B cell (primary cell): Measurements from ENCODE around the gene ARHGEF7. TPM values are rescaled to one million over a fixed set of nuclear protein-coding genes. Genes with fewer than 3 reads are reported as not detected.

Experiments used
- ATAC-seq: fragments of 200-7000 bp; cut with Tn5 transposase; one replicate; pipeline ENCODE4 v1.10.0; 2021; ENCODE audit warnings: low read depth, mild to moderate bottlenecking, moderate number of reproducible peaks, moderate library complexity
- CTCF ChIA-PET: fragments of 350-600 bp; sonication (Branson Sonifier 250); formaldehyde crosslinking; loops from one replicate; lab custom pipeline; 2021; ENCODE audit warnings: antibody characterized with exemption, inconsistent platforms; lab: Charles Lee
- POLR2A ChIA-PET: fragments of 350-600 bp; sonication (Branson Sonifier 250); formaldehyde crosslinking; loops from one replicate; lab custom pipeline; 2021; ENCODE audit warnings: antibody characterized with exemption; lab: Charles Lee
- DNase-seq: peaks from one replicate; pipeline ENCODE4 v3.0.0; 2013
- H2AFZ ChIP-seq: 2 replicates; pipeline ENCODE4 v1.6.1; 2012; ENCODE audit warnings: mild to moderate bottlenecking, low read depth, low read length; ENCODE audit not compliant: insufficient read depth, poor library complexity, severe bottlenecking
- H3K27ac ChIP-seq, 2 donors: 1 replicate in 1 of 2; 2 replicates in 1 of 2; pipeline ENCODE4 v1.5.1; 2012 to 2013; ENCODE audit warnings: low read length in 2 of 2, mild to moderate bottlenecking in 2 of 2, moderate library complexity in 1 of 2
- H3K27me3 ChIP-seq, 4 experiments: fragments of 200-600 bp in 1 of 4; sonication (generic) in 1 of 4; replicated peaks in 1 of 4; 1 replicate in 2 of 4; 2 replicates in 2 of 4; pipeline versions ENCODE4 v1.6.1 to v1.7.0; 2013 to 2016; ENCODE audit warnings: low read length in 3 of 4, mild to moderate bottlenecking in 2 of 4, mixed read lengths in 1 of 4, moderate library complexity in 1 of 4; ENCODE audit not compliant: insufficient read depth in 4 of 4, control insufficient read depth in 3 of 4; ENCODE audit errors: control extremely low read depth in 1 of 4
- H3K36me3 ChIP-seq, 2 experiments: replicated peaks in 1 of 2; 1 replicate in 1 of 2; 2 replicates in 1 of 2; pipeline versions ENCODE4 v1.6.1 to v1.7.1; 2013; ENCODE audit warnings: low read length in 1 of 2; ENCODE audit not compliant: insufficient read depth in 2 of 2, control insufficient read depth in 1 of 2; ENCODE audit errors: control extremely low read depth in 1 of 2, extremely low read depth in 1 of 2
- H3K4me1 ChIP-seq, 2 donors: fragments of 200-600 bp in 1 of 2; sonication (generic) in 1 of 2; 1 replicate in 1 of 2; 2 replicates in 1 of 2; pipeline versions ENCODE4 v1.5.1 to v1.6.1; 2013 to 2017; ENCODE audit warnings: low read length in 2 of 2; ENCODE audit not compliant: control insufficient read depth in 2 of 2, insufficient read depth in 2 of 2
- H3K4me2 ChIP-seq: replicated peaks from 2 replicates; pipeline ENCODE3; 2012; ENCODE audit warnings: mild to moderate bottlenecking, low read depth, low read length; ENCODE audit not compliant: poor library complexity, severe bottlenecking
- H3K4me3 ChIP-seq, 5 experiments: fragments of 200-600 bp in 1 of 5; sonication (generic) in 1 of 5; 1 replicate in 3 of 5; 2 replicates in 2 of 5; pipeline versions ENCODE4 v1.5.1 to v1.7.0; 2011 to 2016; ENCODE audit warnings: low read length in 4 of 5, mild to moderate bottlenecking in 4 of 5, low read depth in 2 of 5, control low read depth in 1 of 5, moderate library complexity in 1 of 5; ENCODE audit not compliant: insufficient read depth in 1 of 5; ENCODE audit errors: control extremely low read depth in 1 of 5, extremely low read depth in 1 of 5
- H3K79me2 ChIP-seq: fragments of 200-600 bp; sonication (generic); one replicate; pipeline ENCODE4 v1.6.0; 2016; ENCODE audit warnings: low read length; ENCODE audit not compliant: control insufficient read depth, insufficient read depth
- H3K9ac ChIP-seq: fragments of 200-600 bp; sonication (generic); 2 replicates; pipeline ENCODE4 v1.6.1; 2017; ENCODE audit warnings: mild to moderate bottlenecking, low read length, moderate library complexity
- H3K9me3 ChIP-seq, 3 donors: one replicate each; pipeline versions ENCODE4 v1.6.1 to v1.7.1; 2013; ENCODE audit warnings: low read length in 2 of 3; ENCODE audit not compliant: control insufficient read depth in 2 of 3, insufficient read depth in 1 of 3; ENCODE audit errors: control extremely low read depth in 1 of 3
- H4K20me1 ChIP-seq: 2 replicates; pipeline ENCODE4 v1.6.0; 2012; ENCODE audit warnings: mild to moderate bottlenecking, low read length; ENCODE audit not compliant: insufficient read depth, control insufficient read depth, poor library complexity, severe bottlenecking
- H3K27ac Mint-ChIP-seq: one replicate; pipeline ENCODE4 v1.8.0; 2021; ENCODE audit warnings: mixed read lengths
- H3K27me3 Mint-ChIP-seq: one replicate; pipeline ENCODE4 v1.8.0; 2021; ENCODE audit warnings: mixed read lengths
- H3K4me1 Mint-ChIP-seq: one replicate; pipeline ENCODE4 v1.8.0; 2021; ENCODE audit warnings: mixed read lengths
- H3K4me3 Mint-ChIP-seq: one replicate; pipeline ENCODE4 v1.8.0; 2021; ENCODE audit warnings: mixed read lengths
- H3K9me3 Mint-ChIP-seq: one replicate; pipeline ENCODE4 v1.8.0; 2022; ENCODE audit warnings: mixed read lengths; ENCODE audit not compliant: insufficient read depth
- CTCF ChIP-seq: fragments of 200-600 bp; IDR thresholded peaks from one replicate; pipeline ENCODE4 v1.8.0; 2022; ENCODE audit warnings: antibody characterized with exemption, mild to moderate bottlenecking
- EZH2 ChIP-seq: IDR thresholded peaks from 2 replicates; pipeline ENCODE4 v1.6.1; 2012; ENCODE audit warnings: borderline replicate concordance, low read depth, mild to moderate bottlenecking, moderate library complexity, low read length; ENCODE audit not compliant: insufficient read depth, poor library complexity, severe bottlenecking
- WGBS: methylation state at CpG from one replicate; pipeline ENCODE4 v1.1.5; 2013; ENCODE audit warnings: missing lambda C conversion rate; ENCODE audit not compliant: insufficient coverage; 5-methylcytosine and 5-hydroxymethylcytosine counted together
- intact Hi-C: fragments of 100-400 bp; cut with micrococcal nuclease; formaldehyde crosslinking; loops from one replicate; pipeline ENCODE4 v1.10.0; 2022
- polyA plus RNA-seq: library from polyadenylated mRNA; depleted of rRNA; stranded (reverse); fragments of >200 nt; gene quantifications from 2 replicates; pipeline ENCODE4 v1.2.3, GENCODE V29; 2012
- total RNA-seq, 2 donors: library from RNA; stranded (reverse); fragments of 120-200 nt in 1 of 2; gene quantifications; 1 replicate in 1 of 2; 2 replicates in 1 of 2; pipeline versions ENCODE4 v1.2.3 to v1.2.4, GENCODE V29; 2013 to 2022

ARHGEF7 gene
- total and polyA plus RNA-seq, 2 donors (not counting 1 experiment from before 2014, with no cell fraction given), result 62.3 to 125 TPM

- H2AFZ ChIP-seq, result no peak overlapping the region
- no peaks in the 10 kb centered on the region for H3K27me3 ChIP-seq
- intact Hi-C loops, result loop anchor here (1.0 to 5.0 kb wide), 3 partner anchors 63 to 994 kb away; no protein-coding TSS in a partner anchor
- H3K79me2 ChIP-seq, result peaks cover 87% of the 10 kb centered on the region
- Mint-ChIP-seq H3K4me3 (no peak overlapping the region), H3K9me3 (no peaks in the 10 kb centered on the region), H3K4me1 (peaks cover 47% of the 10 kb centered on the region), H3K27me3 (no peaks in the 10 kb centered on the region), H3K27ac (peak overlapping the region; percentile 55)
- DNase-seq (peak; percentile 61), ATAC-seq (peak; percentile 74)
- WGBS, result 94% methylated on average over 11 of the region's 15 CpGs
- H3K27ac ChIP-seq, result no peak overlapping the region
- peaks cover 86% of the 10 kb centered on the region for H4K20me1 ChIP-seq
- CTCF ChIA-PET, result interaction anchor here (0.6 to 6.1 kb wide), 32 partner anchors 9 to 623 kb away, joined by 3 to 167 read pairs (median 4); partner anchors contain the start of gene ANKRD10
- peak; percentile 62 for TF ChIP-seq CTCF
- TF ChIP-seq EZH2, result no peak
- no peak overlapping the region for H3K9ac ChIP-seq
- H3K4me1 ChIP-seq, result peaks cover 18 to 31% of the 10 kb centered on the region in 2 donors
- peaks cover 7 to 30% of the 10 kb centered on the region in 2 experiments for H3K36me3 ChIP-seq
- no peaks in the 10 kb centered on the region for H3K9me3 ChIP-seq
- POLR2A ChIA-PET, result interaction anchor here (1.2 to 1.3 kb wide), 2 partner anchors 28 to 149 kb away, joined by 3 to 9 read pairs; no protein-coding TSS in a partner anchor
- H3K4me2 ChIP-seq, result no peak overlapping the region
- H3K4me3 ChIP-seq, result no peak overlapping the region
Observed at GRCh38 chr13:111216166-111216960, 101.3 kb downstream of the ARHGEF7 start.

DNA sequence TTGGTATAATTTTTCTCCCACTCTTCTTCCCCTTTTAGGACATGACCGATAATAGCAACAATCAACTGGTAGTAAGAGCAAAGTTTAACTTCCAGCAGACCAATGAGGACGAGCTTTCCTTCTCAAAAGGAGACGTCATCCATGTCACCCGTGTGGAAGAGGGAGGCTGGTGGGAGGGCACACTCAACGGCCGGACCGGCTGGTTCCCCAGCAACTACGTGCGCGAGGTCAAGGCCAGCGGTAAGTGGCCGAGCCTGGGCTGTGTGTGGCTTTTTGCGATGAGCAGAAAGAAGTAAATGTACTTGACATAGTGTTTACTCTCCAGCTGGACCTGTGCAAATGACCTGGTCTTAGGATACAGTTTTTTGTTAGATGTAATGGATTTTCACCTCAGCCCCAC, 102.5 kb downstream of the ARHGEF7 start:
- Histone ChIP-seq H3K9ac (no peak overlapping the region), H3K36me3 (peaks cover 7 to 31% of the 10 kb centered on the region in 2 experiments), H2AFZ (no peak overlapping the region), H3K9me3 (no peaks in the 10 kb centered on the region), H4K20me1 (peaks cover 77% of the 10 kb centered on the region), H3K79me2 (peaks cover 84% of the 10 kb centered on the region), H3K4me3 (no peak overlapping the region), H3K27ac (no peak overlapping the region), H3K4me1 (peaks cover 18 to 31% of the 10 kb centered on the region in 2 donors), H3K4me2 (no peak overlapping the region), H3K27me3 (no peaks in the 10 kb centered on the region)
- ChIA-PET POLR2A (interaction anchor here (1.2 kb wide), 1 partner anchor 29 kb away, joined by 3 read pairs; no protein-coding TSS in a partner anchor), CTCF (interaction anchor here (0.7 to 6.1 kb wide), 12 partner anchors 7 to 155 kb away, joined by 3 to 167 read pairs (median 4); no protein-coding TSS in a partner anchor)
- TF ChIP-seq CTCF (no peak), EZH2 (no peak)
- no peak for ATAC-seq
- Mint-ChIP-seq H3K27ac (no peak overlapping the region), H3K4me1 (peaks cover 39% of the 10 kb centered on the region), H3K9me3 (no peaks in the 10 kb centered on the region), H3K27me3 (no peaks in the 10 kb centered on the region), H3K4me3 (no peak overlapping the region)
- intact Hi-C loops, result loop anchor here (5.0 kb wide), 1 partner anchor 995 kb away; no protein-coding TSS in a partner anchor
- 95% methylated on average over 12 of the region's 13 CpGs for WGBS
- no peak for DNase-seq
